ENCODE data around the gene TMPRSS9. TPM values are rescaled to one million over a fixed set of nuclear protein-coding genes. Genes with fewer than 3 reads are reported as not detected.

TMPRSS9 gene
- total and polyA plus RNA-seq, 8 donors, result 0.09 to 0.84 (median 0.58) TPM

- WGBS, 2 donors, result 0% methylated on average over 68 to 89 of the region's 89 CpGs
- no peak for FAIRE-seq
Observed at GRCh38 chr19:2328401-2329148, 31.5 kb upstream of the TMPRSS9 start, which contains the start of the genes LSM7 and SPPL2B. LSM7 (minus strand) TSS chr19:2328586; CDS start chr19:2328566, 20 bp downstream. SPPL2B (plus strand) TSS chr19:2328684; CDS start chr19:2328710, 26 bp downstream.

DNA sequence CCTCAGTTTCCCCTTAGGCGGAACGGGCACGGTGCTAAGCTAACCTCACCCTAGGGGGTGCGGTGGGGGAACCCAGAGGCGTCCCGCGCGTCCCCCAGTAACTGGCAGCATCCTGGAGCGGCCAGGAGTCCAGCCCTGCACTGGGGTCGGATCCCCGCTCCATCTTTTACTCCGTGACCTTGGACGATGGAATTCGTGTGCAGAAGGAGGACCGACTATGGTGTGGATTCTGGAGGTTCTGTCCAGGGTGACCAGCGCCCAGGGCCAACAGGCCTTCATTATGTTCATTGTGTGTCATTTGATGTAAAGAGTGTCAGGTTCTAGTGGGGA is 31.0 kb upstream of the TMPRSS9 start:
- WGBS, 2 donors, result 1% methylated on average over 16 of the region's 16 CpGs
- FAIRE-seq (no peak), ATAC-seq (peak in 1 of 4 donors; percentile 3), DNase-seq (no peak)
- Histone ChIP-seq H3K27ac (peak overlapping the region in 3 of 4 donors; percentile 67 to 78 (median 71)), H3K36me3 (no peaks in the 10 kb centered on the region), H3K4me3 (peak overlapping the region; percentile 85 to 99 (median 98)), H3K9me3 (no peaks in the 10 kb centered on the region), H3K27me3 (no peaks in the 10 kb centered on the region), H3K4me1 (peaks cover 35 to 54% (median 41%) of the 10 kb centered on the region in 3 donors)
- no peak for TF ChIP-seq CTCF (IDR thresholded peaks at IDR 0.05)
- intact Hi-C loops (cut with DNase I), result no loop called here

More at GRCh38 chr19:2328401-2329148, 31.5 kb upstream of the TMPRSS9 start, which contains the start of the genes LSM7 and SPPL2B:
- peak; percentile 82 to 97 (median 92) for DNase-seq
- peak within 1 kb of the TSS; percentile 85 to 99 (median 98) for H3K4me3 ChIP-seq
- H3K9me3 ChIP-seq, result no peaks in the 10 kb centered on the region
- H3K36me3 ChIP-seq, result no peaks in the 10 kb centered on the region
- H3K27me3 ChIP-seq, result no peaks in the 10 kb centered on the region
- H3K27ac ChIP-seq, result peak within 1 kb of the TSS; percentile 67 to 78 (median 71)
- H3K4me1 ChIP-seq, result peaks cover 33 to 49% (median 36%) of the 10 kb centered on the region in 3 donors
- peak; percentile 77 to 89 (median 87) for ATAC-seq
- intact Hi-C loops (cut with DNase I), result no loop called here
- TF ChIP-seq CTCF (IDR thresholded peaks at IDR 0.05), result no peak

DNA sequence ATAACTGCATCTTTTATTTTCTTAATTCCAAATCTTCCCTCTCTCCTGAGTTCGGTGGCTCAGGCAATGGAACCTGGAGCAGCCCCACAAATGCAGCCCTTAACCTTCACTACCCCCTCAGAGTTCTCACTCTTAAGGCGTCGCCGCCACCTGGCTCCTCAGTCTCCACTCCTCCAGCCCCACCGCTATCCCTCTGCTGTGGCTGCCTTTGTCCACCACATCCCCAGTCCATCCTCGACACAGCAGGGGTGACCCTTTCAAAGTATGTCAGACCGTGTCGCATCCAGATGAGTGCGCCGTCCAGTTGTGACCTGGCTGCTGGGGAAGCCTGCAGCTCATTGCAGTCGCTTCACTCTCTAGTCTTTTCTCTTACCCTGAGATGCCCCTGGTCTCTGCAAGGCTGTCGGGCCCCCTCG is 30.6 kb upstream of the TMPRSS9 start:
- H3K9me3 ChIP-seq, result no peaks in the 10 kb centered on the region
- peak overlapping the region in 1 of 4 donors; percentile 70 for H3K27ac ChIP-seq
- DNase-seq (peak in 1 of 6 donors; percentile 45), FAIRE-seq (no peak), ATAC-seq (no peak)
- no peaks in the 10 kb centered on the region for H3K27me3 ChIP-seq
- no peak for TF ChIP-seq CTCF (IDR thresholded peaks at IDR 0.05)
- intact Hi-C loops (cut with DNase I), result no loop called here
- 46 to 51% methylated on average over 13 of the region's 13 CpGs for WGBS, 2 donors
- peaks cover 35 to 56% (median 42%) of the 10 kb centered on the region in 3 donors for H3K4me1 ChIP-seq
- no peaks in the 10 kb centered on the region for H3K36me3 ChIP-seq
- peak overlapping the region in 3 of 4 donors; percentile 85 to 99 (median 99) for H3K4me3 ChIP-seq

DNA sequence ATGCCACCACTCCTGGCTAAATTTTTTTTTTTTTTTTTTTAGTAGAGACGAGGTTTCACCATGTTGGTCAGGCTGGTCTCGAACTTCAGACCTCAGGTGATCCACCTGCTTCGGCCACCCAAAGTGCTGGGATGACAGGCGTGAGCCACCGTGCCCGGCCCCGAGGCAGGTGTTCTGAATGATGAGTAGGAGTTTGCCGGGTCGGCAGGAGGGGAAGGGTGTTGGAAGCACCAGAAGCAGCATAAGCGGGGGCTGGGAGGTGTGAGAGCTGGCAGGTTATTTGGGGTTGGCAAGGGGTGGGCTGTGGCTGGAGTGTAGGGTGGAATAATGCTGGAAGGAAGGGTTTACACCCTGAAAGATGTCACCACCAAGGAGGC is 29.8 kb upstream of the TMPRSS9 start:
- Histone ChIP-seq H3K4me1 (peaks cover 35 to 56% (median 42%) of the 10 kb centered on the region in 3 donors), H3K27me3 (no peaks in the 10 kb centered on the region), H3K9me3 (no peaks in the 10 kb centered on the region), H3K36me3 (no peaks in the 10 kb centered on the region), H3K27ac (peak overlapping the region; percentile 16 to 72 (median 62)), H3K4me3 (no peak overlapping the region)
- TF ChIP-seq CTCF (IDR thresholded peaks at IDR 0.05), result no peak
- FAIRE-seq (no peak), DNase-seq (peak in 1 of 6 donors; percentile 62), ATAC-seq (no peak)
- intact Hi-C loops (cut with DNase I), result no loop called here
- WGBS, 2 donors, result 46 to 57% methylated on average over 10 of the region's 10 CpGs

Measured in pancreas (tissue), 10 donors.